NOMO-1 treated with dmso at 0.1 percent for 144 hours (cell line): Measurements from ENCODE around the gene STRBP.

ENCODE experiments used
- DNase-seq: peaks from one replicate; lab custom pipeline; 2025; ENCODE audit not compliant: unreplicated experiment; lab: John Stamatoyannopoulos, UW

The STRBP gene

GRCh38 chr9:123104807-123105206 lies 163.6 kb downstream of the STRBP start:
- no peak for DNase-seq

- DNase-seq, result no peak
Measured at GRCh38 chr9:123102375-123103113, 165.8 kb downstream of the STRBP start.

GRCh38 chr9:123099548-123099947 lies 168.8 kb downstream of the STRBP start:
- DNase-seq, result no peak

- no peak for DNase-seq
Measured at GRCh38 chr9:123099042-123099441, 169.3 kb downstream of the STRBP start.

GRCh38 chr9:123098096-123098459 lies 170.3 kb downstream of the STRBP start:
- DNase-seq, result no peak

GRCh38 chr9:123097430-123098095 lies 170.8 kb downstream of the STRBP start:
- no peak for DNase-seq

- no peak for DNase-seq
Measured at GRCh38 chr9:123096987-123097386, 171.4 kb downstream of the STRBP start.

- DNase-seq, result no peak
Measured at GRCh38 chr9:123093141-123093540, 175.2 kb downstream of the STRBP start.

GRCh38 chr9:123091459-123091858 lies 176.9 kb downstream of the STRBP start:
- no peak for DNase-seq

GRCh38 chr9:123090956-123091355 lies 177.4 kb downstream of the STRBP start:
- no peak for DNase-seq

- no peak for DNase-seq
Measured at GRCh38 chr9:123090198-123090896, 178.0 kb downstream of the STRBP start.

GRCh38 chr9:123089790-123090189 lies 178.6 kb downstream of the STRBP start:
- DNase-seq, result no peak

GRCh38 chr9:123089040-123089439 lies 179.3 kb downstream of the STRBP start:
- no peak for DNase-seq

- DNase-seq, result no peak
Measured at GRCh38 chr9:123087359-123087888, 181.0 kb downstream of the STRBP start.

GRCh38 chr9:123085916-123086315 lies 182.5 kb downstream of the STRBP start:
- no peak for DNase-seq

- DNase-seq, result no peak
Measured at GRCh38 chr9:123084256-123084655, 184.1 kb downstream of the STRBP start.

GRCh38 chr9:123083680-123084079 lies 184.7 kb downstream of the STRBP start:
- no peak for DNase-seq

- DNase-seq, result peak; percentile 1
Measured at GRCh38 chr9:123081824-123082223, 186.6 kb downstream of the STRBP start.

- DNase-seq, result no peak
Measured at GRCh38 chr9:123080444-123080843, 187.9 kb downstream of the STRBP start.

GRCh38 chr9:123074628-123075027 lies 193.8 kb downstream of the STRBP start:
- DNase-seq, result no peak

- DNase-seq, result no peak
Measured at GRCh38 chr9:123073991-123074422, 194.4 kb downstream of the STRBP start.

GRCh38 chr9:123073441-123073840 lies 194.9 kb downstream of the STRBP start:
- no peak for DNase-seq
